Kidney tubule cell (primary cell): Measurements from ENCODE around the gene CYS1.
A peak's percentile ranks its signal among the peaks of the same experiment; 100 is the strongest.

ENCODE experiments used
- DNase-seq: peaks from one replicate; pipeline ENCODE4 v3.0.0-alpha.2; 2018; ENCODE audit warnings: low spot score

CYS1 gene

DNA sequence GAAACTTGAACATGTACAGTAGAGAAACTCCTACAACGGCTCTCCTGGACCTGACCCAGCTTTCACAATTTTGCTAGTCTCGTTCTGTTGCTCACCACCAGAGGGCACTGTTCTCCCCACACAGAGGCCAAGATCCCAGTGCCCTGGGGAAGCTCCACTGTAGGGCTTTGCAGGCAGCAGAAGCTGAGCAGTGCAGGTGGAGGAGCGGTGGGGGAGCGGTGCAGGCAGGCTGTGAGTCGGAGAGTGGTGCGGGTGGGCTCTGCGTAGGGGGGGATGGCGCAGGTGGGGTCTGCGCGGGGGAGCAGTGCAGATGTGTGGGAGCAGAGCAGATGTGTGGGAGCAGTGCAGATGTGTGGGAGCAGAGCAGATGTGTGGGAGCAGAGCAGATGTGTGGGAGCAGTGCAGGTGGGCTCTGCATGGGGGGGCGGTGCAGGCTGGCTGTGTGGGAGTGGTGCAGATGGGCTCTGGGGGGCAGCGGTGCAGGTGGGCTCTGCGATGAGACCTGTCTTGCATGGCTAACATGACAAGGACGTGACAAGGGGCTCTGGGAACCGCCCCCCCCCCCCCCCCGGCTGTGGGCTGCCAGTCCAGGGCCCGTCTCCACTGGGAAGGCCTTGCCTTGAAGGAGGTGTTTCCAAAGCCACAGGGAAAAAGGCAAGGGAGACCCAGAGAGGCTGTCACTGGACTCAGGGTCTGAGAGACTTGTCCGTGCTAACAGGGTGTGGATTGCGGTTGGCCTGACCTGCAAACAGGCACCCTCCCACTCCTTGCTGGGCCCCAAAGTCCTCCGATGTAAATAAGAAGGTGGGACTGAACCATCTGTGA lies 7.3 kb downstream of the CYS1 start:
- peak; percentile 89 for DNase-seq

DNA sequence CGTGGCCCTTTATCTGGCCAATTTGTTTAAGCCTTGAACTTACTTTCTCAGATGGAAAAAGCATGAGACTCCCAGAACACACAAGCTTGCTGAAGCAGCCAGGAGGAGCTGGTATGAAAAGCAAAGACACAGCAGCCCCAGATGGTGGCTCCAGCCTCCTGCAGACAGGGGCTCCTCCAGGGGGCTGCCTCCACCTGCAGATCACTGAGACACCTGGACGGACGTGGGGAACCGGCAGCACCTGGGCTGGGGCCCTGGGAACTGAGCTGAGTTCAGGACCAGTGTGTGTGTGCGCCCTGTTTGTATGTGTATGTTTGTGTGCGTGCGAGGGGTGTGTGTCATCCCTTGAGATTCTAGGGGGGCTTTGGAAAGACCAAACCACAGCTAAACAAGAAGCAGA lies 8.6 kb downstream of the CYS1 start:
- DNase-seq, result no peak

DNA sequence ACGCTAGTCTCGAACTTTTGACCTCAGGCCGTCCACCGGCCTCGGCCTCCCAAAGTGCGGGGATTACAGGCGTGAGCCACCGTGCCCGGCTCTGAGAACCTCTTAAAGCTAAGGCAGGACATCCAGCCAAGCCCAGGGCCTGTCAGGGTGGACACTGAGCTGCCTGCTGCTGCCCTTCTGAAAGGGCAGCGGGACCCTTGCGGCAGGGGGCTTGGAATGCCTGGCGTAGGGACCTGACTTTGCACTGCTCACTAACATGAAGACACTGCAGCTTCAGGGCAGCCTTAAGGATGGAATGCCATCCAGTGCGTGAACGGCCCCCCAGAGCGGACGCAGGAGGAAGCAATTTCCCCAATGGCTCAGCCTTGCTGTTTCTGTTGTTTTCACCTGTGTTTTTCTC lies 9.0 kb downstream of the CYS1 start:
- DNase-seq, result no peak

DNA sequence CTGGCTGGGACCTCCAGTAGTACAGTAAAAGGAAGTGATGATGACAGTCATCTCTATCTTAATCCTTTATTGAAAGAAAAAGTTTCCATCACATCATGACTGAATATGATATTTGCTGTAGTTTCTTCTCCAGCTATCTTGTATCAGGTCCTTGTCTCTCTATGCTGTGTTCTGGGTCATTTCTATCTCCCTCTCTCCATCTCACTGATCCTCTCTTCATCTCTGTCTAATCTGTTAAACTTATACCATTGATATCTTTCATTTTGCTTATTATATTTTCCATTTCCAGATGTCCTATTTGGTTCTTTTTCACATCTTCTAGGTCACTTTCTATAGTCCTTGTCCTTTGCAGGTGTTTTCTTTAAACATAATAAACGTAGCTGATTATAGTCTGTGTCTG lies 12.3 kb downstream of the CYS1 start:
- no peak for DNase-seq

DNA sequence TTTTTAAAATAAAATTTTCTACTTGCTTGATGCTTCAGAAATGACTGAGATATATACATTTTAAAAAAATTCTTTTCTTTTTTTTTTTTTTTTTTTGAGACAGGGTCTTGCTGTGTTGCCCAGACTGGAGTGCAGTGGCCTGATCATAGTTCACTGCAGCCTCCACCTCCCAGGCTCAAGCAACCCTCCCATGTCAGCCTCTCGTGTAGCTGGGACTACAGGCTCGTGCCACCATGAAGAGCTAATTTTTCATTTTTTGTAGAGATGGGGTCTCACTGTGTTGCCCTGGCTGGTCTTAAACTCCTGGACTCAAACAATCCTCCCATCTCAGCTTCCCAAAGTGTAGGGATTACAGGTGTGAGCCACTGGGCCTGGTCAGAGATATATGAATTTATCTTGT lies 12.9 kb downstream of the CYS1 start:
- no peak for DNase-seq

DNA sequence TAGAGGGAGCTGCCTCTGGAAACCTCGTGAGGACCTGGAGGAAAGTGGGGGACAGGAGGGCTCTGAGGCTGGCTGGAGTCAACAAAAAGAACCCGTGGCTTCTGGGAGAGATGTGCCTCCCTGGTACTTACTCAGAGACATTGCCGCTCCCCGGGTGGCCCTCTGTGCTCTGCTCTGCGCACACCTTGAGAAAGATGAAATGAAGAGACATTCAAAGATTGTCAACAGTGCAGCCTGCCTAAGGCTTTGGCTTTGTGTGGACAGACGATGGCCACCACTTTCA lies 14.5 kb downstream of the CYS1 start:
- DNase-seq, result no peak

DNA sequence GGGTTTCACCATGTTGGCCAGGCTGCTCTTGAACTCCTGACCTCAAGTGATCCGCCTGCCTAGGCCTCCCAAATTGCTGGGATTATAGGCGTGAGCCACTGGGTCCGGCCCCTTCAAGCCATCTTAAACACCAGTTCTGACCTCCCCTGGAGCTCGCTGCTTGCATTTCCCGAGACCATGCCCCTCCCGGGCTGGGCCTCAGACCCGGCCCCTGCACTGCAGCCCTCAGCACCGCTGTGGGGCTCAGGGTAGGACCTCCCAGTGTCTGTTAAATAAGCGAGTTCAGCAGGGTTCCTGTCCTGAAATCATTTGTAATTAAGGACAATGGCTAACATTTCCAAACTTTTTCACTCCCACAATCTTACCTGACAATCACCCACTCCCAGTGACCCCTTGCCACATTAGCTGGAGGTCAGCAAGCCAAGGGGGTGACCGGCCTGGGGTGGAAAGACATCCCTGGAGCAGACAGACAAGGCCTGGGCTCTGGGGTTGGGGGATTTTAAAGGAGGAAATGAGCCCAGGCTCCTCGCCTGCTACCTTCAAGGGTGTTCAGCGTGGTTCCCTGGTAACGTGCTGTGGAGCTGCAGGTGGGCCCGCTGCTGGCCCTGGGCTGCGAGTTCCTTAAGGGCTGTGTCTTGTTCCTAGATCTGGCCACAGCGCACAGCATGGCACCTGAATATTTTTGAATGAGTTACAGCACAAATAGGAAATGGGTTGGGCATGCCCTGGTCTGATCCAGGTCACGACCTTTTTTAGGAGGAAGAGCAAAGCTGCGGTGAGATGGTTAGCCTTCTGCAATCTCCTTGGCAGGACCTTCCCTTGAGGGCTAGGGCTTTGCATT lies 15.1 kb downstream of the CYS1 start:
- no peak for DNase-seq

DNA sequence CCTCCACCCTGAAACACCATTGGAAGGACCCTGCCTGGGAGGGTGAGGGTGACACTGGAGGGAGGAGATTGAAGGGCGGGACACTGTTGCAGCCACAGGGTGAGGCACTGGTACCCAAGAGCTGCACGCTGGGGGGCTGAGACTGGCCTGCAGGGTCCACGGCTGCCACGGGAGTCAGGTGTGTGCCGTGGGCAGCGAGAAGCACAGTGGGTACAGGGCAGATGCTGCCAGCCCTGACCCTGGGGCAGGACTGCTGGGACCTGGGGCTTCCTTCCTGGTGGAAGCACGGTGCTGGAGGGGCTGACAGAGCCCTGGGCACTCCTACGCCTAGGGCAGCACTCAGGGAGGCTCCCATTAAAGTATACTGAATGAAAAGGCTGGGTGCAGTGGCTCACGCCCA lies 16.6 kb downstream of the CYS1 start:
- no peak for DNase-seq

DNA sequence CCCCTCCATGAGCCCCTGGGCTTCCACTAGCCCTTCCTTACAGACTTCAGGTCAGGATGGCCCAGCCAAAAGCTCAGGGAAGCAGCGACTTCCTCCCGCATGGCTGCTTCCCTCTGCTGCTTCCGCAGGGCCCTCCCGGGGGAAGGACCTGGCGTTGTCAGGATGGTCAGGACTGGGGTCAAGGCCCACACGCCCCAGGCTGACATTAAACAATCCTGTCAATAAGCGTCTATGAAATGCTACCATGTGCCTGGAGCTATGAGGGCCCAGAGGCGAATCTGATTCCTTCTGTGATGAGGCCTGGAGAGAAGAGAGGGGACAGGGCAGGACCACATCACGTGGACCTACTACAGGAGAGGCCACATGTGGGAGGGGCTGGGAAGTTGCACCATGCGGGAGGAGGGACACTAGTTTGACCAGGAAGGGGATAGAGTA lies 17.3 kb downstream of the CYS1 start:
- DNase-seq, result no peak

DNA sequence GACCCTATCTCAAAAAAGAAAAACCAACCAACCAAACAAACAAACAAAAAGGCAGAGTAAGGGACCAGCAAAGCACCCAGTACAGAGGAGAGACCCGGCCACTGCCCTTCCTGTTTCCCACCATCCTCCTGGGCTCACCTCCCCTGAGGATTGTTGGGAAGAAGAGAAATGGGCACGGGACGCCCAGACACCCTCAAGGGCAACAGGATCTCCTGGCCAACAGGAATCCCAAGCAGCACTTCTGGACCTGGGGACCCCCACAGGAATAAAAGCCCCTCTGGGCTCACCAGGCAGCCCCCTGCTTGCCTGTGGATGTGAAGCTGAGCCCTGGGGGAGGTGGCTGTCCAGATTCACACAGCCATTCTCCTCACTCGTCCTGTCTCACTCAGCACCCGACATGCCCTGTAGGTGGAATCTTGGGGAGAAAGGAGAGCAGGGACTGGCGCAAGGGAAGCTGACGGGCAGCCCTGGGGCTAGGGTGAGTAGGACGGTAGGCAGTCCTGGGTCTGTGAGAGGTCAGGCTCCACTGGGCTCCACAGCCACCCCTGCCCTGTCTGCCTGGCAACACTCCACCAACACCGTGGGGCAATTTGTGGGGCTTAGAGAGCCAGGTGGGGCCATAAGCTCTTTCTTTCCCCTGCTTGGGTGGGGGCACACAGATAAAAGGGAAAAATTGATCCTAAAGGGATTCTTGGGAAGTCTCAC lies 18.8 kb downstream of the CYS1 start:
- no peak for DNase-seq

DNA sequence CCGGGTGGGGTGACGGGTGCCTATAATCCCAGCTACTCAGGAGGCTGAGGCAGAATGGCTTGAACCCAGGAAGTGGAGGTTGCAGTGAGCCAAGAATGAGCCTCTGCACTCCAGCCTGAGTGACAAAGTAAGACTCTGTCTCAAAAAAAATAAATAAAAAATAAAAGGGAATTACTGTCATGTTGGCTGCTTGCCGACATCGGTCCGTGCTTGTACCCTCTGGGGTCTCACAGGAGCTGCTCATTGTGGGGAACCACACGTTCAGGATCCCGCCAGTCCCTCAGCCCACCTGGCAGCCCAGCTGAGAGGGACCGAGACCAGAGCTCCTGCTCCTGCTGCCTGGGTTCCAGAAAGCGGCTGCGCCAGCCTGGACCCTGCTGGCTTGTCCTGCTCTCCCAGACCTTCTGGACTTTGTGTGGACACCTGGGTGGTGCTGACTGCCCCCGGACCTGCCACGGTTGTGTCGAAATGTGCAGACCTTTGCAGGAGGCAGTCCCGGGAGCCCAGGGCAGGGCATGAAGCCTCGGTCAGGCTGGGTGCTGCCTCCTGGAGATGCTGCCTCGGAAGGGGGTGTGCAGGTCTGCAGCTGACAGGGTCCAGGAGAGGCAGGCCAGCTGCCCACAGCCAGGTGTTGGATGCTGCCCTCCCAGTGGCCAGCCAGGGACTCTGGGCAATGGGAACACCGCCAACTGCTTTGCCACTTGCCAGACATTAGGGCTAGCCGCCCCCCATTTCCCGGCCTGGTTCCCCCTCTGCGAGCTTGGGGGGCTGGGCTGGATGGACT lies 20.5 kb downstream of the CYS1 start:
- DNase-seq, result no peak

DNA sequence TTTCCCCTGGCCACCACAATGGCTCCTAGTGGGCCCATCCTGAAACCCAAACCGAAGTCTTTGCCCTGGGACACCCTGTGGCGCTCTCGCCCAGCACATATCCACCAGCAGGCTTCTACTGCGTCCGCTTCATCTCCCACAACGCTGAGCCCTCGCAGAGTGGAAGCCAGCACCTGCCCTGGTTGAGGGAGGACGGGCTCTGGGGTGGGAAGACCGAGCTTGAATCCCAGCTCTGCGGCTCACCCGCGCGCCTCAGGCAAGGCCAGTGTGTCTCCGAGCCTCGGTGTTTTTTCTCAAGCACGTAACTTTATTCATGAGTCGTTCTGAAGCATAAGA lies 21.2 kb downstream of the CYS1 start:
- no peak for DNase-seq

DNA sequence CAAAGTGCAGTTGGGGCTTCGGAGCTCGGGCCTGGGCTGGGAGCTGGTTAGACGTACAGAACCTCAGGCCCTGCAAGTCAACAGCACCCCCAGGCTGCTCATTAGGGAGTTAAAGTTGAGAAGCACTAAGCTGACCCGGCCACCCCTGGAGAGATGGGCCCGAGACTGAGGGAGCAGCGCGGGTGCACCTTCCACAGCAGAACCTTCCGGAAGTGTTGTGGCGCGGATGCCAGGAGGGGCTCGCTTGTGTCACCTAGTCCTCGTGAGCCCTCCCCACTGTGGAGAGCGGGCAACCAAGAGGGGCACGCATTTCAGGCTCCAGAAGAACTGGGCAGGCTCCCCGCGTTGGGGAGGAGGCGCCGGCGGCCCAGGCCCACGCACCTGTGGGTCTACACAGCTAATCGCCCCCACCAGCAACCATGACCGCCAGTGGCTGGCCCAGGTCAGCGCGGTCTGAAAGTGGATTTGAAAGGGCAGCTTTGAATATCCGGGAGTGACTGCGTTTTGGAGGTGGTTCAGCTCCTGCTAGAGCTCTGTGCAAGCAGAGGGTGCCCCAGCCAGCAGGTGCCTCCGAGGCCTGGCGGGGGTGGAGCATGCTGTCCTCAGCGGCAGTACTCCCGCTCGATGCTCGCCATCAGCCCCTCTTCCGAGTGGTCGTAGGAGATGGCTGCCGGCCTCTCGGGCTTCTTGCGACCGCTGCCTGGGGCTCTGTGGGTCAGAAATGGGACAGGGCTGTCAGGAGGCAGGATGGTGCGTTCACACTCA lies 21.8 kb downstream of the CYS1 start:
- no peak for DNase-seq

DNA sequence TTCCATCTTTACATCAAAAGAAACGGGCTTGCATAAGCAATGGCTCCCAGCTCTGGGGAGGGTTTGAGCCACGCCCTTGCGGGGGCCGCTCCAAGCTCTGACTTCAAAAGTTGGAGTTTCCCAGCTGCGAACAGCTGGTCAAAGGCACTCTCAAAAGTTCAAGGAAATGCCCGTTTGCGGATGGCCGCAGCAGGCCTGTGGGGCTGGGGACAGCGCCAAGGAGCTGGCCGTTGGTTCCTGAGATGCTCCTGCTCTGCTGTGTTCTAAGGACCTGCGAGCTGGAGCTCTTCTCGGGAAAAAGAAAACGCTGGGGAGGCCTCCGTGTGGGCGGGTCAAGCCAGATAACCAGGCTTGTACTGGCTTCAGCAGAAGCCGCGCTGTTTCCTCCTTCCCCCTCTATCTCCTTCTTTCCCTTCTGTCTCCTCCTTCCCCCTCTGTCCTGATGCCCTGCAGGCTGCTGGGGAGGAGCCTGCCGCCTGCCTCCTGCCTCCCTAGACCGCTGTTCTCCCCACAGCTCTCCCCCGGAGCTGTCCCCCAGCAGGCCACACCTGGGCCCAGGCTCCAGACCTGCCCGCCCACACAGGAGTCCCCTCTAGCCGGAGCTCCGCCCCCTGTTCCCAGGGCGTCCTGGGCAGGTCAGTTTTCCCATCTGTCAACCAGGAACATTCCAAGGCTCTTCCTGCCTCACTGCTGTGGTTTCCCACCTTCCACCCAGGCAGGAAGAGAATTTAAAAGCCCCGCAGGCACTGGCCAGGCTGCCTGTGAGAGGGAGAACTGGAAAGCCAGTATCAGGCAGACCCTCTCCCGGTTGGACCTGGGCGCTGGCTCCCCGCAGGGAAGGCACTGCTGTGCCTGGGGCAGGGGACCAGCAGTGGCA lies 22.7 kb downstream of the CYS1 start:
- DNase-seq, result peak; percentile 83

DNA sequence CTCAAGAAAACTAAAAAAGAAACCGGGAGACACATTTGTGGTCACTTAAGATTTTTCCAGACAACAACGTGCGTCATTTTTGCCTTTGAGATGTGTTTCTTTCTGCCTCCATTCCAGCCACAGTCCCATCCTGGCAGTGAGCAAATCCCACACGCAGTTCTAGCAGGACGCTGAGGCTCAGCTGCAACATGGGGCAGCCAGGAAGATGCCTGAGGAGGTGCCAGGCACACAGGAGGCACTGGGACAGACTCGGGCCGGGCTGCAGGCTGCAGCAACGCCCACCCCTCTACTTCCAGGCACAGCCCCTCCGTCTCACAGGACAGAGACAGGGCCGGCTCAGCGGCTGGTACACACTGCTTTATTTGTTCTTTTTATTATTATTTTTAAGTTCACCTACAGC lies 23.8 kb downstream of the CYS1 start:
- no peak for DNase-seq

DNA sequence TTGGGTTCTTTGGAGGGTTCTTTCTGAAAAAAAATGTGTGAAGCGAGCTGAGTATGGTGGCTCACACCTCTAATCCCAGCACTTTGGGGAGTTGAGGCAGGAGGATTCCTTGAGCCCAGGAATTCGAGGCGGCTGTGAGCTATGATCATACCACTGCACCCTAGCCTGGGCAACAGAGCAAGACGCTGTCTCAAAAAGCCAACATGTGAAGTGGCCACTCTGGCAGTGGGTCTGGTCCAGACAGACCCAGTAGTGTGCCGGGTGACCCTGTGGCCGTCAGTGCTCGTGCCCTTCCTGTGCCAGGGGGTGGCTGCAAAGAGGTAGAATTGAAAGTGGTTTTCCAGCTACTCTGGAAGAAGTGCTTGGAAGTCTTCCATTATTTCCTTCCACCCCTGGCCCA lies 25.2 kb downstream of the CYS1 start:
- DNase-seq, result no peak

DNA sequence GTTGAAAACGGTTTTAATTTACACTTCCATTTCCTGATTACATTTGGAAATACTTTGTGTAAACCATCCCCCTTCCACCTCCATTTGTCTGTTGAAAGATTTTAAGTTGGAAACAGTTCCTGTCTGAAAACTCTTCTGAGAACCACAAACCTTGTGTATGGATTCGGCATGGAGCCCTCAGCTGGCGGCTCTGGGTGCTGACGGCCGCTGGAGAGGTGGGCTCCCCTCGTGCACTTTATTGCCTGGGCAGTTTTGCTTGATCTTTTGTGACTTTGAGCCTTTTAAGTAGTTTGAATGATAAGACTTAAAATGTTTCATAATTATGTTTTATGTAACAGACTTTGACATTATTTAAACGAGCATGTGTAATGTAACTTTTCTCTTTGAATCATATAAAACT lies 25.8 kb downstream of the CYS1 start:
- DNase-seq, result no peak

DNA sequence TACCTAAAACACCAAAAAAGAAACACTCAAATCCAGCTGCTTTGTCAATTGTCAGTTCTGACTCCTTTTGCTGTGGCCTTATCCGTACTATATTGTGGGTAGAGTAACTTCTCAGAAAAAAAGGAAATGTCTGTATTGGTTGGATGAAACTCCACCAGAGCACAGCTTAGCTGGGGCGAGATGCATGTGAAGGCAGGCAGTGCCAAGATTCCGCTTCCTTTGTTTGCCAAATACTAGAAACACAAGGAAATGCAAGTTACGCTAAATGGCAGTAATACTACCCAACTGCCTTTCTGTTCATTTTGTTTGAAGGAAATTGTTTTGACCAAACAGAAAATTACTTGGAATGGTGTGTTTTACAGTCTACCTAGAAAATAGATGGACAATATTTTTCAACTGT lies 26.9 kb downstream of the CYS1 start:
- no peak for DNase-seq

DNA sequence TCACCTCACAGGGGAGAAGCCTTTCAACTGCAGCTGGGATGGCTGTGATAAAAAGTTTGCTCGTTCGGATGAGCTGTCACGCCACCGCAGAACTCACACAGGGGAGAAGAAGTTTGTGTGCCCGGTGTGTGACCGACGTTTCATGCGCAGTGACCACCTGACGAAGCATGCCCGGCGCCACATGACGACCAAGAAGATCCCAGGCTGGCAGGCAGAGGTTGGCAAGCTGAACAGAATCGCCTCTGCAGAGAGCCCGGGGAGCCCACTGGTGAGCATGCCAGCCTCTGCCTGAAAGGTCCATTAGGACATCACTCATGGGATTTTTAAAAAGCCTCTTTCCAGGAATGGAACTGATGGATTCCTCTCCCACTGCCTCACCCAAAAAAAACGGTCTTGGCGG lies 28.0 kb downstream of the CYS1 start:
- no peak for DNase-seq

DNA sequence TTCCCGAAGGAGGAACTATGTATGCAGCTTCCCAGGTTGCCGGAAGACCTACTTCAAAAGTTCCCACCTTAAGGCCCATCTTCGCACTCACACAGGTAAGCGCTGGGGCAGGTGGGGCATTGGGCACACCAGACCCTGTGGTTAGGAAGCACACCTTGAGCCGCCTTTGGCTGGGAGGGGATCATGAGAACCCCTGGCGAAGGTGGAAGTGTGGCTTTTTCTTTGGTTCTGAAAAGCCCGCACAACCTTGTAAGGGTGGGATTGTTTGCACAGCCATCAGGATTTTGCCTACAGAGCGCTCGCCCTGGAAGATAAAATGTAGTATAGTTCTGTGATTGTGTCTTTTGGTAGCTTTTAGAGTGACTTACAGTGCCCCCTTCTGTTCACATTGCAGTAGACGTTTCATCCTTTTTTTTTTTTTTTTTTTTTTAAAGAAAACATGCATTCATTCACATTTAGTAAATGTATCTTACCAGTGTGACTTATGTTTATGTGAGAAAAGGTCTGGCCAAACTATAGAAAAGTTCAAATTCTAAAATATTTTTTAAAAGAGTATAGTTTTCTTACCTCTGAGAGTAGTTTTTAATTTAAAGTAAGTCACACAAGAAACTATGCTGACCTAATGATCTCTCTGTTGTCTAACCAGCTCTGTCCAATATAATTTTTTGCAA lies 31.6 kb downstream of the CYS1 start:
- peak; percentile 57 for DNase-seq
